GM23338 (cell line): Measurements from ENCODE around the gene CMTM2. TPM values are rescaled to one million over a fixed set of nuclear protein-coding genes. Genes with fewer than 3 reads are reported as not detected.

ENCODE experiments used
- ATAC-seq: fragments of 200-7000 bp; cut with Tn5 transposase; 3 replicates; pipeline ENCODE4 v1.9.1; 2020
- DNase-seq: peaks from one replicate; pipeline ENCODE4 v3.0.0-alpha.2; 2015; ENCODE audit warnings: low spot score
- H2AFZ ChIP-seq: fragments of 200-600 bp; sonication (generic); 2 replicates; pipeline ENCODE4 v1.8.0; 2016; ENCODE audit warnings: antibody characterized with exemption, mild to moderate bottlenecking, moderate library complexity
- H3F3A ChIP-seq: fragments of 200-600 bp; sonication (generic); replicated peaks from 2 replicates; pipeline ENCODE4 v1.8.0; 2017; ENCODE audit warnings: antibody characterized with exemption, mixed run types, low read depth
- H3K27ac ChIP-seq: fragments of 200-600 bp; sonication (generic); 2 replicates; pipeline ENCODE4 v1.6.1; 2016; ENCODE audit warnings: low read depth
- H3K27me3 ChIP-seq: fragments of 200-600 bp; sonication (generic); 2 replicates; pipeline ENCODE4 v1.8.0; 2016; ENCODE audit warnings: mild to moderate bottlenecking, mixed run types, moderate library complexity; ENCODE audit not compliant: insufficient read depth
- H3K36me3 ChIP-seq: fragments of 200-600 bp; sonication (generic); 2 replicates; pipeline ENCODE4 v1.8.0; 2016; ENCODE audit warnings: mild to moderate bottlenecking; ENCODE audit not compliant: insufficient read depth
- H3K4me1 ChIP-seq: fragments of 200-600 bp; sonication (generic); 2 replicates; pipeline ENCODE4 v1.8.0; 2016; ENCODE audit warnings: mild to moderate bottlenecking, moderate library complexity; ENCODE audit not compliant: insufficient read depth
- H3K4me2 ChIP-seq: fragments of 200-600 bp; sonication (generic); 2 replicates; pipeline ENCODE4 v1.7.1; 2017; ENCODE audit warnings: mixed run types
- H3K4me3 ChIP-seq: fragments of 200-600 bp; sonication (generic); 2 replicates; pipeline ENCODE4 v1.6.1; 2016; ENCODE audit warnings: mixed run types
- H3K79me2 ChIP-seq: fragments of 200-600 bp; sonication (generic); replicated peaks from 2 replicates; pipeline ENCODE4 v1.8.0; 2017; ENCODE audit warnings: mild to moderate bottlenecking; ENCODE audit not compliant: insufficient read depth
- H3K9me2 ChIP-seq: fragments of 200-600 bp; sonication (generic); 2 replicates; pipeline ENCODE4 v1.8.0; 2017; ENCODE audit not compliant: insufficient read depth
- H4K20me1 ChIP-seq: fragments of 200-600 bp; sonication (generic); replicated peaks from 2 replicates; pipeline ENCODE4 v1.8.0; 2017; ENCODE audit warnings: mild to moderate bottlenecking; ENCODE audit not compliant: insufficient read depth
- H3K27ac Mint-ChIP-seq: 2 replicates; pipeline ENCODE4 v1.8.0; 2020; ENCODE audit warnings: inconsistent platforms, mild to moderate bottlenecking, moderate library complexity, mixed read lengths
- H3K27me3 Mint-ChIP-seq: 3 replicates; pipeline ENCODE4 v1.8.0; 2022; ENCODE audit warnings: low read depth, mild to moderate bottlenecking, moderate library complexity, mixed read lengths, inconsistent platforms; ENCODE audit not compliant: insufficient read depth, poor library complexity
- H3K36me3 Mint-ChIP-seq: 3 replicates; pipeline ENCODE4 v1.8.0; 2021; ENCODE audit warnings: low read depth, mild to moderate bottlenecking, inconsistent platforms, moderate library complexity, mixed read lengths
- H3K4me1 Mint-ChIP-seq: 3 replicates; pipeline ENCODE4 v1.8.0; 2020; ENCODE audit warnings: mild to moderate bottlenecking, inconsistent platforms, mixed read lengths
- H3K4me3 Mint-ChIP-seq: 3 replicates; pipeline ENCODE4 v1.8.0; 2021; ENCODE audit warnings: moderate library complexity, mild to moderate bottlenecking, inconsistent platforms, mixed read lengths
- H3K9me3 Mint-ChIP-seq: 3 replicates; pipeline ENCODE4 v1.8.0; 2020; ENCODE audit warnings: moderate library complexity, mild to moderate bottlenecking, inconsistent platforms, mixed read lengths
- CREB1 ChIP-seq: fragments of 250-450 bp; sonication (Bioruptor Pico); IDR thresholded peaks from 2 replicates; pipeline ENCODE4 v1.5.0; 2020; ENCODE audit warnings: low read depth, mild to moderate bottlenecking, moderate library complexity
- ETS1 ChIP-seq: IDR thresholded peaks from 2 replicates; pipeline ENCODE4 v1.6.1; 2016; ENCODE audit warnings: antibody characterized with exemption
- EZH2 ChIP-seq: fragments of 200-600 bp; sonication (generic); IDR thresholded peaks from one replicate; pipeline ENCODE4 v1.8.0; 2017; ENCODE audit warnings: antibody characterized with exemption, mild to moderate bottlenecking, low read depth; ENCODE audit not compliant: unreplicated experiment
- EZH2phosphoT487 ChIP-seq: fragments of 200-600 bp; sonication (generic); IDR thresholded peaks from one replicate; pipeline ENCODE4 v1.8.1; 2018; ENCODE audit warnings: antibody characterized with exemption; ENCODE audit not compliant: unreplicated experiment
- JUNB ChIP-seq: IDR thresholded peaks from one replicate; pipeline ENCODE4 v1.6.1; 2016; ENCODE audit warnings: antibody characterized with exemption; ENCODE audit not compliant: unreplicated experiment
- NANOG ChIP-seq: IDR thresholded peaks from 2 replicates; pipeline ENCODE4 v1.6.1; 2016; ENCODE audit warnings: antibody characterized with exemption, borderline replicate concordance
- POLR2AphosphoS5 ChIP-seq: IDR thresholded peaks from 2 replicates; pipeline ENCODE4 v1.6.1; 2016; ENCODE audit warnings: antibody characterized with exemption, low read depth
- REST ChIP-seq: IDR thresholded peaks from one replicate; pipeline ENCODE4 v1.6.1; 2018; ENCODE audit warnings: antibody characterized with exemption; ENCODE audit not compliant: unreplicated experiment
- STAT1 ChIP-seq: IDR thresholded peaks from one replicate; pipeline ENCODE4 v1.6.1; 2016; ENCODE audit warnings: antibody characterized with exemption; ENCODE audit not compliant: unreplicated experiment
- ZNF114 ChIP-seq: fragments of 250-450 bp; sonication (Bioruptor Pico); IDR thresholded peaks from 2 replicates; pipeline ENCODE4 v1.5.0; 2020; ENCODE audit warnings: mild to moderate bottlenecking, moderate library complexity
- ZNF331 ChIP-seq: fragments of 250-450 bp; sonication (Bioruptor Pico); IDR thresholded peaks from 2 replicates; pipeline ENCODE4 v1.5.0; 2020; ENCODE audit warnings: low read depth, mild to moderate bottlenecking, moderate library complexity
- ZNF462 ChIP-seq: fragments of 250-450 bp; sonication (Bioruptor Pico); IDR thresholded peaks from 2 replicates; pipeline ENCODE4 v1.5.0; 2020; ENCODE audit warnings: mild to moderate bottlenecking, moderate library complexity
- polyA plus RNA-seq: library from polyadenylated mRNA; unstranded; fragments of >200 nt; fragmentation: Nextera tagmentation; extraction: Ambion mirVana; gene quantifications from 2 replicates; pipeline ENCODE4 v1.2.1, GENCODE V29; 2016
- total RNA-seq: library from RNA; depleted of rRNA; stranded (reverse); fragments of >200 nt; shearing (Covaris generic); gene quantifications from 2 replicates; pipeline ENCODE4 v1.2.3, GENCODE V29; 2014

The CMTM2 gene
- total and polyA plus RNA-seq, 2 experiments from 2014 or later, result not detected

GRCh38 chr16:66612422-66612821, 33.2 kb downstream of the CMTM2 start:
- ATAC-seq (no peak), DNase-seq (no peak)
- H3K27ac ChIP-seq, result no peak overlapping the region
- no peaks in the 10 kb centered on the region for H3K27me3 ChIP-seq
- H3K36me3 ChIP-seq, result 0 out of 2 replicates have a peak, but pooled peaks cover 5% of the 10 kb centered on the region
- Mint-ChIP-seq H3K4me1 (peaks cover 31% of the 10 kb centered on the region), H3K36me3 (peaks cover 59% of the 10 kb centered on the region), H3K4me3 (no peak overlapping the region), H3K9me3 (no peaks in the 10 kb centered on the region; the same call in 2 of the 3 replicates), H3K27me3 (peaks cover 5% of the 10 kb centered on the region), H3K27ac (no peak overlapping the region)
- no peak for TF ChIP-seq JUNB
- TF ChIP-seq EZH2, result no peak
- no peak for TF ChIP-seq EZH2phosphoT487
- no peak for TF ChIP-seq POLR2AphosphoS5
- TF ChIP-seq ZNF114, result no peak
- TF ChIP-seq REST, result no peak
- peaks cover 26% of the 10 kb centered on the region for H3K4me1 ChIP-seq
- H2AFZ ChIP-seq, result no peak overlapping the region
- H3F3A ChIP-seq, result no peaks in the 10 kb centered on the region; the same call in 1 of the 2 replicates
- no peak overlapping the region for H3K4me3 ChIP-seq
- no peak overlapping the region for H3K4me2 ChIP-seq
- no peaks in the 10 kb centered on the region for H3K9me2 ChIP-seq
- no peaks in the 10 kb centered on the region for H3K79me2 ChIP-seq
- peaks cover 5% of the 10 kb centered on the region for H4K20me1 ChIP-seq

GRCh38 chr16:66614161-66614802, 35.0 kb downstream of the CMTM2 start:
- peaks cover 24% of the 10 kb centered on the region for H3K4me1 Mint-ChIP-seq
- no peaks in the 10 kb centered on the region for H3K27me3 ChIP-seq
- H3K4me2 ChIP-seq, result no peak overlapping the region
- H3K27ac ChIP-seq, result no peak overlapping the region
- peaks cover 16% of the 10 kb centered on the region for H3K4me1 ChIP-seq
- ATAC-seq (no peak), DNase-seq (no peak)
- H3K36me3 ChIP-seq, result 0 out of 2 replicates have a peak, but pooled peaks cover 5% of the 10 kb centered on the region
- TF ChIP-seq ZNF331 (no peak), STAT1 (no peak), ETS1 (no peak), ZNF462 (CRISPR knock-in tag) (no peak), NANOG (no peak), CREB1 (no peak), ZNF114 (no peak)
- no peak overlapping the region for H3K4me3 Mint-ChIP-seq
- H4K20me1 ChIP-seq, result peaks cover 5% of the 10 kb centered on the region; the same call in 1 of the 2 replicates
- peaks cover 60% of the 10 kb centered on the region for H3K36me3 Mint-ChIP-seq
- H3K79me2 ChIP-seq, result no peaks in the 10 kb centered on the region
- peaks cover 5% of the 10 kb centered on the region for H3K27me3 Mint-ChIP-seq
- no peak overlapping the region for H3K4me3 ChIP-seq
- H3K27ac Mint-ChIP-seq, result no peak overlapping the region
- no peaks in the 10 kb centered on the region for H3K9me2 ChIP-seq
- H3K9me3 Mint-ChIP-seq, result no peaks in the 10 kb centered on the region; the same call in 2 of the 3 replicates
- H2AFZ ChIP-seq, result no peak overlapping the region
- H3F3A ChIP-seq, result no peaks in the 10 kb centered on the region
